T-helper 22 cell (primary cell): ENCODE measurements around the gene RBM25.
"Not testable (repeated sequence)": the region's sequence is repeated elsewhere in the genome, so short reads cannot be mapped to it uniquely, and the experiment has no call there.

Experiments
- DNase-seq: peaks from one replicate; pipeline ENCODE4 v3.0.0-alpha.2; 2020; ENCODE audit warnings: low read depth

The RBM25 gene

DNA sequence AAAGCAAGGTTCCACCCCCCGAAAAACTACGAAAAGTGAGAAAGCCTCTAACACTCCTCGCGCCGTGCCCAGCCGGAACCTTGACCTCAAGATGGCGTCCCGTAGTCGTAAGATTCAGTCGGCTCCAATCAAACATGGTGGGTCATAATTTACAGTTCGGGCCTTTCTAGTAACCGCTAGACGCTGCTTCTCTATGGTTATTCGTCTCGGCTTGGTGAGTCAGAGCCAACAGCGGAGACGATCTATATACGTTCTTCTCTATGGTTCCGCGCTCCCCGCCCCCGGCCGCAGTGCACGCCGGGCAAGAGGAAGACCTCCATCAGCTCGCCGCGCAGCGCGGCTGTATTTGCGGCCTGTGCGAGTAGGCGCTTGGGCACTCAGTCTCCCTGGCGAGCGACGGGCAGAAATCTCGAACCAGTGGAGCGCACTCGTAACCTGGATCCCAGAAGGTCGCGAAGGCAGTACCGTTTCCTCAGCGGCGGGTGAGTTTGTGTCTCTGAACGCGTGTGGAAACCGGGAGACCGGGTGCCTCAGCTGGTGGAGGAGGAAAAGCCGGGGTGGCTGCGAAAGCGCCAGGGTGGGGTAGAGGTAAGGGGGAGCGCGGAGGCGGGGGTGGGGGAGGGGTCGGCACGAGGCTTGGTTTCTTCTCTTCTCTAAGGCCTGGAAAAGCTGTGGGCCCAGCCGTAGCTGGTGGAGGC lies at the start of gene RBM25:
Gene RBM25, plus strand, starts transcription at position 311 of the 698 bp plus-strand sequence. CDS start 13,108 bp downstream, outside the sequence.
- peak; percentile 90 for DNase-seq

DNA sequence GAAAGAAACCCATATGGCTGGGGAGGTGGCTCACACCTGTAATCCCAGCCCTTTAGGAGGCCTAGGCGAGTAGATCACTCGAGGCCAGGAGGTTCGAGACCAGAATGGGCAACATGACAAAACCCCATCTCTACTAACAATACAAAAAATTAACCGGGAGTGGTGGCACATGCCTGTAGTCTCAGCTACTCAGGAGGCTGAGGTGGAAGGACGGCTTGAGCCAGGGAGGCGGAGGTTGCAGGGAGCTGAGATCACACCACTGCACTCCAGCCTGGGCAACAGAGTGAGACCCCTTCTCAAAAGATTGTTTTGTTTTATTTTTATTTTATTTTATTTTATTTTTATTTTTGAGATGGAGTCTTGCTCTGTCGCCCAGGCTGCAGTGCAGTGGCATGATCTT lies 47.1 kb upstream of the RBM25 start:
- DNase-seq = not testable (repeated sequence)

DNA sequence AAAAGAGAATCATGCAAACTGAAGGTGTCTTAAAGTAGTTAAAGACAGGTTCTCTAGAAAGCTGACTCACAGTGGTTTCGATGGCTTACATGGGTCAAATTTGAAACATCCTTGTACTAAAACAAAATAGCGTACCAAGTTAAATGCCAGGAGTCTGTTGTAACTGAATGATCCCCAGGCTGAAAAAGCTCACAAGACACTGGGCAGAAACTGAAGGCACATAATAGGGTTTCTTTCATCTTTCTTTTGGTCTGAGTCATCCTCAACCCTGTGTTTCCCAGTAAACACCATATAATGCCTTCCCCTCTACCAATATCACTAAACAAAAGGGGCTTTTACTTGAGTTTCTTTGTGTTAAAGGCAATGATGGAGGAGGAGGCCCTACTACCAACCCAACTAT lies 44.2 kb upstream of the RBM25 start:
- no peak for DNase-seq

DNA sequence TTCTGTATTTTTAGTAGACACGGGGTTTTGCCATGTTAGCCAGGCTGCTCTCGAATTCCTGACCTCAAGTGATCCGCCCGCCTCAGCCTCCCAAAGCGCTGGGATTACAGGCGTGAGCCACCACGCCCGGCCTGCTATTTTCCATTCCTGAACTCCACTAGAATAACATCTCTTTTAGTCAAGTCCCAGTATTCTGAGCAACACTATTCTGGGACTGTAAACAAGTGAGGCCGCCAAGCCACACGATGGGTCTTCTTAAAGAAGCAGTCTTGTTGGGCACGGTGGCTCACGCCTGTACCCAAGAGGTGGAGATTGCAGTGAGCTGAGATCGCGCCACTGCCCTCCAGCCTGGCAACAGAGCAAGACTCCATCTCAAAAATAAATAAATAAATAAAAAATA lies 42.8 kb upstream of the RBM25 start:
- DNase-seq = not testable (repeated sequence)

DNA sequence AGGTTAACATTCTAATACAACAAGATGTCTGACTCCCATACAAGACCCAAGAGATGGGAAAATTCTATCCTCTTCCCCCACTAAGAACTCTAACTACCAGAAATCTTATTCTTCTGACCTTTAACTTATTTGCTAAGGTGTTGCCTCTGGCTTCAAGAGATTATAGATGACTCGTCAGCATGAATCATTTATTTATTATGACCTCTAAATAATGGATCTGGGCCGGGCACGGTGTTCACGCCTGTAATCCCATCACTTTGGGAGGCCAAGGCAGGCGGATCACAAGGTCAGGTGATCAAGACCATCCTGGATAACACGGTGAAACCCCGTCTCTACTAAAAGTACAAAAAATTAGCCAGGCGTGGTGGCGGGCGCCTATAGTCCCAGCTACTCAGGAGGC lies 42.3 kb upstream of the RBM25 start:
- not testable (repeated sequence) for DNase-seq

DNA sequence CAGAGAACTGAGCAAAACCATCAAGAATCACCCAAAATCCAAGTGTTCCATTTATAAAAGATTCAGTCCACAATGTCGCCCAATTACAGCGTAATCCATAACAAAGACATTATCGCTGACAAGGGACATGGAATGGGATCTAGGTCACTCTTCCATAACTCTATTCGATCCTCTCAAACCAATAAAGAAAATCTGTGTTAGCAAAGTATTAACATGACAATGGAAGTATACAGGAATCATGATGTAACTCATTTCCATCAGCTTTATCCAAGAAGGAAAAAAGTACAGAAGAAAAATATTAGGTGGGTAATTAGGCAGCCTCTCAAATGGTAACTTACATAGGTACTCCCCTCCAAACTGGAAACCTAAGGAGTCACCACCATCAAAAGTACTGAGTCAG lies 36.3 kb upstream of the RBM25 start:
- DNase-seq = no peak

DNA sequence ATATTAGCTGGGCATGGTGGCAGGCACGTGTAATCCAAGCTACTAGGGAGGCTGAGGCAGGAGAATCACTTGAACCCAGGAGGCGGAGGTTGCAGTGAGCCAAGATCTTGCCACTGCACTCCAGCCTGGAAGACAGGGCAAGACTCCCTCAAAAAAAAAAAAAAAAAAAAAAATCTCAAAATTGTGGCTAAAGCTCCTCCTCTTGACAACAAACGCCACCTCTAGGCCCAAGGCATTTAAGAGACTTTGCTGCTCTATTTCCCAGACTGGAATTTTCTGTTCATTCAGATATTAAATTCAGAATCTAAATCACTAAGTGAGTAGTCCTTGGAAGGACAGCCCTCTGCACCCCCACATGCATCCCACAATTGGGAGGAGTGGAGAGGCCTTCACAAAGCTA lies 32.8 kb upstream of the RBM25 start:
- DNase-seq = no peak

DNA sequence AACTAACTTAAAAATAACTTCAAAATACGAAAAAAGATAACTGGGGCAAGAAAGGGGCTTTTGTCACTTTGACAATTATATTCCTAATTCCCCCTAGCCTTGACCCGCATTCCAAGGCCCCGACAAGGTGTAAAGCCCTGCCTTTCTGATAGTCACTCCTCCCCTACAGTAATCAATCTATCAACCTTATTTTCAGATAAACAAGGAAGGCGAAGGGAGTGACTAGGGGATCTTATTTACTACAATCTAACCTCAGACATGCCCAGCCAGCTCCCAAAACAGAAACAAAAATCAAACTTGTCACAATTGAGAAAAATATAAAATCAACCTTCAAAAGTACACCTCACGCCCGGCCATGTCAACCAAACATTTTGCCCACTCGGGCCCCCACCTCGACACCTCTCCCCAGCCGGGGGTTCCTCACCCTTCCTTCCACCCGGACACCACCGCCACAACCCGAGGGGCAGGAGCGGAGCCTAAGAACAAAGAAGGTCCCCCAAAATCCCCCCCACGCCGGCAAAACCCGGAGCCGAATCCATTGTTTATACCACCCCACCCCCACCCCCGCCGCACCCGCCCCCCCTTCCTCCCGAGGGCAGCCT lies 32.0 kb upstream of the RBM25 start:
- DNase-seq = no peak

DNA sequence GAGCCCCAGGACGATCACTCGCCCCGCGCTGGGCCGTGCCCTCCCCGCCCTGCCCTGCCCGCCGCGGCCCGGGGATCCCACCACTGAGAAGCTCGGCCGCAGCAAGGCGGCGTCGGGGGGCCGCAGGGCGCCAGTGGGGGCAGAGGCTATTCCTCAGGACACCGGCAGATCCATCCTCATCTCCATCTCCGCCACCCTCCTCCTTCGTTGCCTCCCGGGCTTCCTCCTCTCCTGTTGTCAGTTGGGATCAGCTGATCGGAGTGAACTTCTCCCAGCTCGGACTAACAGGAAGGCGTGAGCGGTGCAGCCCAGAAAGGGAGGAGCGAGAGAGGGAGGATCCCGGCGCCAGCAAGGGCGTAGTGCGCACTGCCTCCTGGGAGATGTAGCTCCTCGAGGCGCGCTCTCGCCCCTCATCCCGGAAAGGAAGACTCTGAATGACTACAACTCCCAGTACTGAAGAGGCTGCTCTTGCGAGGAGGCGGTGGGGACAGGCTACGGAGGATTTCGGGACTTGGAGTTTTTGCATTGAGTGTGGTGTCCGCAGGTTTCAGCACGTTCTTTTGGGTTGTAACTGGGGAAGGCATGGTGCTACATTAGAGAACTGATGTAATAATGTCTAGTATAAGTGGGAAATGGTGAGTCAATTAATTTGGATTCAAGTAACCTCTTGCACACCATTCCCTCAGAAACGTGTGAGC lies 31.3 kb upstream of the RBM25 start, which contains the start of gene ZFYVE1:
Gene ZFYVE1, minus strand, starts transcription at position 262 of the 698 bp plus-strand sequence. CDS start 2,598 bp downstream, outside the sequence.
- peak; percentile 89 for DNase-seq

DNA sequence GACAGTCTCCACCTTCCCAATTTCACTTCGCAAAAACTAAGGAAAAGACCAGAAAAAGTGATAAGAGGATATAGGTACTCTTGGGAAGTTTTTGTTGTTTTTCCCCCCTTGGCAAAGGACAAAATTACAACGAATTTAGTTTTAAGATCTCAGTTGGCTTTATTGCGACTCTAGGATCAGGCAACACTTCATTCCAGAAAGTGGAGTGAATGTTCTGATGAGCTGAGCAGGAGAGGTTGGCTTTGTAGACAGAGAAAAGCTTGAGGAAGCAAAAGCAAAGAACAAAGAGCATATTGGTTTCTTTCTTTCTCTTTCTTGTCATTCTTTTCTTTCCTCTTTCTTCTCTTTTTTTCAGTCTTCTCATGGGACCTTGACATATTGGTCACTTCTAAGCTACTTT lies 30.8 kb upstream of the RBM25 start:
- DNase-seq = no peak

DNA sequence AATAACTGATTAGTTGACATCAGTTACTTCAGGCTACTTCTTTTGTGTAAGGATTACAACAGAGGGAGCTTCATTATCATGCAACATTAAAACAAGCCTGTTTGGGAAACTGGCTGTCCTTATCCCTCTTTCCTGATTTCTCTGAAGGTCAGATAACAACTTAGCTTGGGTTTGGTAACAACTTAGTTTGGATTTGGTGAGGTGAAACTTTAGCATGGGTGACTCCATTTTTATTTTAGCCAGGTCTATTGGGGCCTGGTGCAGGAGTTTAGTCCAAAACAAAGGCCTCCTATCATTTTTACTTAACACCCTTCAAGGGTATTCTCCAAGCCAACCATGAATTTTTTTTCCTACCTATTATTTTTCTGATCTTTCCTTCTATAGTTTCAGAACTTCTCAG lies 30.4 kb upstream of the RBM25 start:
- DNase-seq = no peak

DNA sequence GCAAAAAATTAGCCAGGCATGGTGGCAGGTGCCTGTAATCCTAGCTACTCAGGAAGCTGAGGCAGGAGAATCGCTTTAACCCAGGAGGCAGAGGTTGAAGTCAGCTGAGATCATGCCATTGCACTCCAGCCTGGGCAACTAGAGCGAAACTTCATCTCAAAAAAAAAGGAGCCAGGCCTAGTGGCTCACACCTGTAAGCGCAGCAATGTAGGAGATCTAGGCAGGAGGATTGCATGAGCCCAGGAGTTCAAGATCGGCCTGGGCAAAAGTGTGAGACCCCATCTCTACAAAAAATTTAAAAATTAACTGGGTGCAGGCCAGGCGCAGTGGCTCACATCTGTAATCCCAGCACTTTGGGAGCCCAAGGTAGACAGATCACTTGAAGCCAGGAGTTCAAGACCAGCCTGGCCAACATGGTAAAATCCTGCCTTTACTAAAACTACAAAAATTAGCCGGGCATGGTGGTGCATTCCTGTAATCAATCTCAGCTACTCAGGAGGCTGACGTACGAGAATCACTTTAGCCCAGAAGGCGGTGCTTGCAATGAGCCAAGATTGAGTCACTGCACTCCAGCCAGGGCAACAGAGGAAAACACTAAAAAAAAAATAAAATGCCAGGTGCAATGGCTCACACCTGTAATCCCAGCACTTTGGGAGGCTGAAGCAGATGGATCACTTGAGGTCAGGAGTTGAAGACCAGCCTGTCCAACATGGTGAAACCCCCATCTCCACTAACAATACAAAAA lies 21.5 kb upstream of the RBM25 start:
- DNase-seq = not testable (repeated sequence)

DNA sequence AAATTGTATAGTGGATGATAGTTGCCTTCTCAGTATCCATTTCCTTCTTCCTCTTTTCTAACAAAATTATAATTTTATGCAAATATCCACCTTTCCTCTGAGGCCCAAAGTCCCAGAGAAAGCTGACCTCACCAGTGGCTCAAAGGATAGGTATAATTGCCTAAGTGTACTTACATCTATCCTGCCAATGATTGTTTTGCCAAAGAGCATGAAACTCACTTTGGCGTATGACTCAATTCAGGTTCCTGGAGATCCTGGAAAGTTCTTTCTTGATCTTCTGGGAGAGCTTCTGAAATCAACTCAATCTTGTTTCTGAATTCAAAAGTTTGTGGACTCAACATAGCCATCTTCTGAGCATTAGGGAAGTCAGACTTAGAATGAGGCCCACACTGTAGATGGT lies 10.5 kb upstream of the RBM25 start:
- no peak for DNase-seq

DNA sequence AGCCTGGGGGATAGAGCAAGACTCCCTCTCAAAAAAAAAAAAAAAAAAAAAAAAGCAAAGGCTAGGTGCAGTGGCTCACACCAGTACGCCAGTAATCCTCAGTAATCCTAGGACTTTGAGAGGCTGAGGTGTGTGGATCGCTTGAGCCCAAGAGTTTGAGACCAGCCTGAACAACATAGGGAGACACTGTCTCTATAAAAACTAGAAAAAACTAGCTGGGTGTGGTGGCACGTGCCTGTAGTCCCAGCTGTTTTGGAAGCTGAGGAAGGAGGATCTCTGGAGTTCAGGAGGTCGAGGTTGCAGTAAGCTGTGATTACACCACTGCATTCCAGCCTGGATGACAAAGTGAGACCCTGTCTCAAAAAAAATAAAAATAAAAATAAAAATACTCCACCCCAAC lies 8.9 kb upstream of the RBM25 start:
- no peak for DNase-seq

DNA sequence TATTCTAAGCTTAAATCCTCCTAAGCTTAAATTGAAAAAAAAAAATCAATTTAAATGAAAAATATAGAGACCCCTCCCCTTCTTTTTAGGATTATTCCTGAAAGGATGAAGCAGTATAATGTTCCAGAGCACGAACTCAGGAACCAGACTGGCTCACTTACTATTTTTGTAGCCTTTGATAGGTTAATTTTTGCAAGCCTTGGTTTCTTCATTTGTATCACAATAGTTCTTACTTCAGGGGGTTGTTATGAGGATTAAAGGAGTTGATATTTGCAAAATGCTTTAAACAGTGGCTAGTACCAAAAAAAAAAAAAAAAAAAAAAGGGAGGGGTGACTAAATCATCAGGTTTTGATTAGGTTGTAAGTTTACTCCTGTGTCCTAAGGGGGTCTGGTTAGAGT lies 3.1 kb upstream of the RBM25 start:
- no peak for DNase-seq

DNA sequence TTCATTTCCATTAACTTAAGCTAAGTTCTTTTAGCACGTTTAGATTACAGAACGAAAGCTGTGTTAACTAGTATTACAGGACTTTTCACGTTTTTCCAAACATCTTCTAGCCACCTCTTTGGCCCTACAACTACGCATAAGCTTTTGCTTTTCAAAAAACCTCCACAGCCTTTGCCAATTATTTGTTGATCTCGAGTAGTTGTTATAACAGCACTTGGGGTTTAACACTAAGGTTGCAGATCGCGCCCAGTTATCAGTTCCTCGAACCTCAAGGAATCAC lies 450 bp upstream of the RBM25 start:
- no peak for DNase-seq

DNA sequence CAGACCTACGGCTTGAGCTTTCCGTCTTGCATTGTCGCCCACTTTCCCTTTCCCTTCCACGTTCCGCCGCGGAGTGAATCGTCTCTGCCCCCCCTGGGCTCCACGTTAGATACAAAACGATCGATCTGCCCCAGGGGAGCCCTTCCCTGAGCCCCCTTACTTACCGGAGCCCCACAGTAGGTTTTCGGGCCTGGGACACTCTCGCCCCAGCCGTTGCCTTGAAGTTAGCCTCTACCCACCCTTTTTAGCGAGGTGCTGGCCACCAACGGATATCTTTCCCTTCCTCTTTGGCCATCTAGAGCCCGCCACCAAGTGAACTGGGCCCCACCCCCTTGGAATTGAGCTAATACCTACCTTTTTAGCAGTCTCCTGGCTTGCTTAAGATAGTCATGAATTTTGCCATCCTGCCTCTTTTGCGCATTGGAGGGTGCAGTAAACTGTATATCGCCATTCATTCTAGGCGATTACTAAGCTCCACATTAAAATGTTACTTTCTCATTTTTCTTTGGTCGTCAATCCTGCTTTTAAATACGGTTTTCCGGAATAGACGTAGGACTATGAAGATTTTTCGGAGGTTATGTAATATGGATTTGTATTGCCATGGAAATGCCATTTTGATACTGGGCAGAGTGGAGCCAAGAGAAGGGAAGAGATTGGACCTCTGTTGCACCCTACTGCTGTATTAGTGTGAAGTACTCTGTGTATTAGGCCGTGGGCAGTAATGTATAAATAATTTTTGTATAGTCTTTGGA lies 764 bp downstream of the RBM25 start:
- DNase-seq = peak; percentile 1

DNA sequence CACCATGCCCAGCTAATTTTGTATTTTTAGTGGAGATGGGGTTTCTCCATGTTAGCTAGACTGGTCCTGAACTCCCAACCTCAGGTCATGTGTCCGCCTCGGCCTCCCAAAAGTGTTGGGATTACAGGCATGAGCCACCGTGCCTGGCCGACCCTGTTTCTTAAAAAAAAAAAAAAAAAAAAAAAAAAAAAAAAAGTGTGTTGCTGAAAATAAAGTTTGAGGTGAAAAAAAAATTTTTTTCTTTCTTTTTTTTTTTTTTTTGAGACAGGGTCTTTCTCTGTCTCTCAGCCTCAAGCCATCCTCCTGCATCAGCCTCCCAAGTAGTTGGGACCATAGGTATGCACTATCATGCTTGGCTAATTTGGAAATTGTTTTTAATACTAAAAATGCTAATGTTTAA lies 11.3 kb downstream of the RBM25 start:
- DNase-seq = no peak

DNA sequence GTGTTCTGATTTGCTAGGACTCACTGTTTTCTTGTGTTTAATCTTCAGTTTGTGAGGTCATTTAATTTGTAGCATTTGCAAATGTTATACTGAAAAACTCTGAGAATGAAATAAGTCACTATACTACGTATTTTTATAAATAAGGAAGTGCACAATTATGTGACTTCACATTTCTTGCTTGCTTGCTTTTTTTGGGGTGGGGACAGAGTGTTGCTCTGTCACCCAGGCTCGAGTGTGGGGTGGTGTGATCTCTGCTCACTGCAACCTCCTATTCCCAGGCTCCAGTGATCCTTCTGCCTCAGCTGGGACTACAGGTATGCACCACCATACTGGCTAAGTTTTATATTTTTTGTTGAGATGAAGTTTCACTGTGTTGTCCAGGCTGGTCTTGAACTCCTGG lies 32.7 kb downstream of the RBM25 start:
- no peak for DNase-seq

DNA sequence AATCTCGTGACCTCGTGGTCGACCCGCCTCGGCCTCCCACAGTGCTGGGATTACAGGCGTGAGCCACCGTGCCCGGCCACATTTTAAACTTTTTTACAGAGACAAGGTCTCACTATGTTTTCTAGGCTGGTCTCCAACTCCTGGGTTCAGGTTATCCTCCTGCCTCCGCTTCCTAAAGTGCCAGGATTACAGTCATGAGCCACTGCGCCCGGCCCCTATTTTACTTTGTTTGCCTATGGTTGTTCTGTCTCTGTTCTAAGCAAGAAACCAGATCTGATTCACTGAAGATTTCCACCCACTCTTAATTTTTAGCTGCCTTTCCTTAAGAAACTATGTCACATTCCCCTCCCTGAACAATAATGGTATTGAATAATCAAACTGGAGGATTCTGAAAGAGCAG lies 39.1 kb downstream of the RBM25 start:
- no peak for DNase-seq

DNA sequence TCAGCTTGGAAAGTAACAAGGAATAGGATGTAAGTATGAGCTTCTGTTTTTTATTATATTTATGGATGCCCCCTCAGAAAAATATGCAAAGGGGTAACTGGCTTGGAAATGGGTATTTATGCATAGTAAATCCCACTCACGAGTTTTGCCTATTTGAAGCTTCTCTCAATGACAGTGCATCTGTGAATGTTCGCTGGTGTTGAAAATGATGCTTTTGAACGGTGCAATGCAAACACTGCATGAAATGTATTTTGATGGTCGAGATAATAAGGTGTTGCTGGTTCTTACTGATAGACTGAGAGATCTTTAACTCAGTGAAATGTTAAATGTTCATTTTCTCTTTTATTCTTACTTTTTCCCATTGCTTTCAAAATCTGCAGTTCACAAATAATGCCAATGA lies 42.0 kb downstream of the RBM25 start:
- DNase-seq = no peak
